Stomach (tissue), 4 donors: Measurements from ENCODE around the gene SLC22A14.

Experiments
- CTCF ChIP-seq, 7 experiments: fragments of 450-650 bp in 4 of 7; fragments of 200-600 bp in 3 of 7; sonication (generic) in 3 of 7; IDR thresholded peaks; one replicate each; pipeline ENCODE4 v1.5.1; 2016 to 2019; ENCODE audit warnings: antibody characterized with exemption in 7 of 7, control low read depth in 2 of 7, mild to moderate bottlenecking in 1 of 7
- POLR2A ChIP-seq, 4 donors: fragments of 450-650 bp; IDR thresholded peaks; one replicate each; pipeline ENCODE4 v1.6.1; 2016; ENCODE audit warnings: antibody characterized with exemption in 4 of 4, control low read depth in 2 of 4, mild to moderate bottlenecking in 1 of 4, moderate library complexity in 1 of 4

DNA sequence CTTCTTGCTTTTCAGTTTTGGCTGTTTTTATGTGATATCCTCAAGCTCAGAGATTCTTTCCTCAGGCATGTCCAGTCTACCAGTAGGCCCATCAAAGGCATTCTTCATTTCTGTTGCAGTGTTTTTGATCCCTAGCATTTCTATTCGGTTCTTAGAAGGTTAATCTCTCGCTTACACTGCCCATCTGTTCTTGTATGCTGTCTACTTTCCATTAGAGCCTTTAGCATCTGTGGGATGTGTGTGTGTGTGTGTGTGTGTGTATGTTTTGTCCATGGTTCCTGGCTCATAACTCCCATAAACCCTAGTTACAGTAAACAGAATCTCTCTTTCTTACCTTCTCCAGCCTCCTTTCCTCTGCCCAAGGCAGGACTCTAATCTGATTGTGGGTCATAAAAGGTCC, 21.6 kb upstream of the SLC22A14 start:
- no peak for TF ChIP-seq POLR2A (IDR thresholded peaks at IDR 0.05)
- TF ChIP-seq CTCF (IDR thresholded peaks at IDR 0.05), result no peak
